Sigmoid colon (tissue), 7 donors: ENCODE data around the gene GHSR. TPM values are rescaled to one million over a fixed set of nuclear protein-coding genes. Genes with fewer than 3 reads are reported as not detected.

Experiments used
- DNase-seq: peaks from one replicate; pipeline ENCODE4 v3.0.0-alpha.2; 2019
- H3K27ac ChIP-seq, 4 donors: fragments of 200-600 bp; sonication (generic); one replicate each; pipeline ENCODE4 v1.5.1; 2016 to 2019; ENCODE audit warnings: mild to moderate bottlenecking in 1 of 4
- H3K27me3 ChIP-seq, 3 donors: fragments of 200-600 bp; sonication (generic); one replicate each; pipeline ENCODE4 v1.5.1; 2019; ENCODE audit warnings: mild to moderate bottlenecking in 1 of 3
- H3K36me3 ChIP-seq, 4 donors: fragments of 200-600 bp; sonication (generic); one replicate each; pipeline ENCODE4 v1.5.1; 2016 to 2019
- H3K4me1 ChIP-seq, 4 donors: fragments of 200-600 bp; sonication (generic); one replicate each; pipeline ENCODE4 v1.5.1; 2017 to 2019
- H3K4me3 ChIP-seq, 4 donors: fragments of 200-600 bp; sonication (generic); one replicate each; pipeline ENCODE4 v1.5.1; 2017 to 2019; ENCODE audit warnings: mild to moderate bottlenecking in 2 of 4, moderate library complexity in 1 of 4
- H3K9me3 ChIP-seq, 4 donors: fragments of 200-600 bp in 3 of 4; sonication (generic) in 3 of 4; one replicate each; pipeline versions ENCODE4 v1.5.1 to v1.6.1; 2013 to 2019
- CTCF ChIP-seq, 4 experiments: fragments of 450-650 bp in 3 of 4; fragments of 200-600 bp in 1 of 4; IDR thresholded peaks; one replicate each; pipeline ENCODE4 v1.5.1; 2016 to 2019; ENCODE audit warnings: antibody characterized with exemption in 4 of 4, mild to moderate bottlenecking in 3 of 4, moderate library complexity in 2 of 4
- EP300 ChIP-seq, 4 donors: sonication (generic); formaldehyde crosslinking; IDR thresholded peaks; one replicate each; pipeline ENCODE4 v1.6.1; 2017; ENCODE audit warnings: antibody characterized with exemption in 4 of 4
- POLR2A ChIP-seq, 2 donors: fragments of 450-650 bp; IDR thresholded peaks; one replicate each; pipeline ENCODE4 v1.6.1; 2016; ENCODE audit warnings: antibody characterized with exemption in 2 of 2, mild to moderate bottlenecking in 2 of 2, moderate library complexity in 2 of 2
- POLR2AphosphoS5 ChIP-seq, 4 donors: sonication (generic); formaldehyde crosslinking; IDR thresholded peaks; one replicate each; pipeline ENCODE4 v1.6.1; 2017; ENCODE audit warnings: antibody characterized with exemption in 4 of 4
- WGBS, 2 donors: extraction: QIAGEN DNeasy Blood & Tissue Kit; methylation state at CpG; one replicate each; pipeline ENCODE4 v1.1.7; 2013; 5-methylcytosine and 5-hydroxymethylcytosine counted together
- intact Hi-C: fragments of 100-400 bp; cut with DNase I; formaldehyde crosslinking; loops from one replicate; pipeline ENCODE4 v1.15.1; 2023
- polyA plus RNA-seq, 3 donors: library from polyadenylated mRNA; stranded (reverse); fragments of 200-250 nt; gene quantifications; one replicate each; pipeline ENCODE4 v1.2.3, GENCODE V29; 2013
- total RNA-seq, 4 donors: library from RNA; depleted of rRNA; stranded (reverse); fragments of >200 nt; gene quantifications; one replicate each; pipeline ENCODE4 v1.1.0, GENCODE V29; 2016
- donor health status: healthy with polysubstance abuse.
- donor health status: Bipolar disorder and iron deficiency.
- donor health status: healthy.

The GHSR gene
- total and polyA plus RNA-seq, 7 donors: 0.55 to 0.99 TPM; not detected in 5

- no peak overlapping the region for H3K4me3 ChIP-seq
- no peak for DNase-seq
- no peak overlapping the region for H3K27ac ChIP-seq
- H3K27me3 ChIP-seq: no peaks in the 10 kb centered on the region
- H3K4me1 ChIP-seq: no peaks in the 10 kb centered on the region
- peaks cover 0 to 22% (median 4%) of the 10 kb centered on the region in 4 donors for H3K36me3 ChIP-seq
- WGBS, 2 donors: 27 to 60% methylated on average over 1 of the region's 1 CpG
- intact Hi-C loops: no loop called here
- TF ChIP-seq POLR2AphosphoS5 (IDR thresholded peaks at IDR 0.05): no peak
- TF ChIP-seq POLR2A (IDR thresholded peaks at IDR 0.05): no peak
- TF ChIP-seq CTCF (IDR thresholded peaks at IDR 0.05): no peak
- TF ChIP-seq EP300 (IDR thresholded peaks at IDR 0.05): no peak
- H3K9me3 ChIP-seq: no peaks in the 10 kb centered on the region
These were observed 50.4 kb downstream of the GHSR start for GRCh38 chr3:172397716-172398405.

- Histone ChIP-seq H3K4me3 (no peak overlapping the region), H3K9me3 (no peaks in the 10 kb centered on the region), H3K4me1 (peaks cover 0 to 11% (median 10%) of the 10 kb centered on the region in 4 donors), H3K27me3 (no peaks in the 10 kb centered on the region), H3K36me3 (peaks cover 0 to 22% (median 3%) of the 10 kb centered on the region in 4 donors), H3K27ac (no peak overlapping the region)
- 90% methylated on average over 7 of the region's 7 CpGs for WGBS, 2 donors
- no peak for DNase-seq
- intact Hi-C loops: no loop called here
- no peak for TF ChIP-seq EP300 (IDR thresholded peaks at IDR 0.05)
- TF ChIP-seq POLR2A (IDR thresholded peaks at IDR 0.05): no peak
- TF ChIP-seq CTCF (IDR thresholded peaks at IDR 0.05): no peak
- TF ChIP-seq POLR2AphosphoS5 (IDR thresholded peaks at IDR 0.05): no peak
These were observed 51.9 kb downstream of the GHSR start for GRCh38 chr3:172396400-172396799.

GRCh38 chr3:172394692-172395091, 53.6 kb downstream of the GHSR start:
- DNase-seq: no peak
- H3K27ac ChIP-seq: no peak overlapping the region
- TF ChIP-seq POLR2A (IDR thresholded peaks at IDR 0.05) (no peak), POLR2AphosphoS5 (IDR thresholded peaks at IDR 0.05) (no peak), EP300 (IDR thresholded peaks at IDR 0.05) (no peak), CTCF (IDR thresholded peaks at IDR 0.05) (no peak)
- no peaks in the 10 kb centered on the region for H3K9me3 ChIP-seq
- peaks cover 0 to 28% (median 26%) of the 10 kb centered on the region in 4 donors for H3K4me1 ChIP-seq
- intact Hi-C loops: no loop called here
- peaks cover 0 to 22% (median 2%) of the 10 kb centered on the region in 4 donors for H3K36me3 ChIP-seq
- H3K27me3 ChIP-seq: no peaks in the 10 kb centered on the region
- WGBS, 2 donors: 95% methylated on average over 2 of the region's 2 CpGs
- no peak overlapping the region for H3K4me3 ChIP-seq

Other genes with a start within 250 kb of the GHSR start
- 10 to 100 TPM; 17.9 to 36.4 (median 29.9) TPM for gene TNFSF10, start 75.0 kb upstream of the GHSR start, total RNA-seq
- 10 to 100 TPM; 37.8 to 76.8 (median 51.1) TPM for gene TNFSF10, start 75.0 kb upstream of the GHSR start, polyA plus RNA-seq